Left ventricle myocardium superior (tissue), 1 donor: Measurements from ENCODE around the gene SNX9. TPM values are rescaled to one million over a fixed set of nuclear protein-coding genes. Genes with fewer than 3 reads are reported as not detected.
A peak's percentile ranks its signal among the peaks of the same experiment; 100 is the strongest.
"Not testable (repeated sequence)": the region's sequence is repeated elsewhere in the genome, so short reads cannot be mapped to it uniquely, and the experiment has no call there.

Experiments used
- ATAC-seq: fragments of 200-7000 bp; cut with Tn5 transposase; one replicate; pipeline ENCODE4 v1.9.1; 2020; ENCODE audit warnings: mild to moderate bottlenecking, moderate library complexity
- DNase-seq: peaks from one replicate; pipeline ENCODE4 v3.0.0-alpha.2; 2020
- intact Hi-C: fragments of 100-400 bp; cut with micrococcal nuclease; formaldehyde crosslinking; loops from one replicate; pipeline ENCODE4 v1.11.0; 2022
- total RNA-seq: library from RNA; stranded (reverse); fragmentation: NEBNext Ultra II Directional; extraction: Animal tissue kit (Norgen Biotek cat#: 25700); gene quantifications from one replicate; pipeline ENCODE4 v1.2.1, GENCODE V29; 2021
- donor health status: DM: no; HTN: yes; CAD: no; lungs with severe emphysema.

The SNX9 gene
- total RNA-seq, 1 donor from 2014 or later: 31.6 TPM

- intact Hi-C loops: no loop called here
- ATAC-seq: peak; percentile 42
- no peak for DNase-seq
Observed at GRCh38 chr6:157850030-157850429, 27.0 kb downstream of the SNX9 start.

- intact Hi-C loops: no loop called here
- DNase-seq (no peak), ATAC-seq (no peak)
Observed at GRCh38 chr6:157853018-157853805, 30.2 kb downstream of the SNX9 start.

DNA sequence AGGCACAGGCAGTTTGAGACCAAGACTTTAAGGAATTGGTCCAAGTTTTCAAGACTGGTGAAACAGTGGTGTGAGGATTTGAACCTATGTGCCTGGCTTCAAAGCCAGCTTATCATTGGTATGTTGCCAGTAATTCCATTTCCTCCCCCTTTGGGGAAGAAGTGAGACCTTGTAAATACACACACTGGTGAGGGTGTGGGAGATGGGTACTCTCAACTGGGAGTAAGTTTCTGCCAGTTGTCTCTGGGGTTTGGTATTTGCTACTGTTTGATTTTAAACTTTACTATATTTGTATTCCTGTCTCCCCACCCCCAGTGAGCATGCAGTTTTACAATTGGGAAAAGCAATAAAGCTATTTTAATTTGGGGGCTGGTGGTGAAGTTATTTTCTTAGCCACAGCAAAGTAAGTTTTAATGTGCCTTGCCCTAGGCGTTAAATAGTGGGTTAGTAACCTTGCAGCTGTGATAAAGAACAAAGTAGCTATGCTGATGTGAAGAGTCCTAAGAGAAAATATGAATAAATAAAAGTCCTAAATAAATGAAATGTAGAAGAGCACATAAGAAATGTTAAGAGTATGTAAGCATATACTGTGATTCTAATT is 31.0 kb downstream of the SNX9 start:
- intact Hi-C loops: no loop called here
- ATAC-seq (no peak), DNase-seq (no peak)

GRCh38 chr6:157855325-157855724 is 32.3 kb downstream of the SNX9 start:
- intact Hi-C loops: no loop called here
- DNase-seq (no peak), ATAC-seq (no peak)

GRCh38 chr6:157855804-157856203 is 32.8 kb downstream of the SNX9 start:
- intact Hi-C loops, ATAC-seq, DNase-seq: not testable (repeated sequence)

- ATAC-seq, DNase-seq, intact Hi-C loops: not testable (repeated sequence)
Observed at GRCh38 chr6:157858664-157859063, 35.6 kb downstream of the SNX9 start.

- ATAC-seq: no peak
- no peak for DNase-seq
- intact Hi-C loops: no loop called here
Observed at GRCh38 chr6:157859775-157860504, 36.9 kb downstream of the SNX9 start.

GRCh38 chr6:157860505-157860991 is 37.5 kb downstream of the SNX9 start:
- DNase-seq: no peak
- intact Hi-C loops: no loop called here
- ATAC-seq: peak; percentile 13

- ATAC-seq: no peak
Observed at GRCh38 chr6:157861184-157861583, 38.1 kb downstream of the SNX9 start.

GRCh38 chr6:157861814-157862213 is 38.8 kb downstream of the SNX9 start:
- DNase-seq: no peak
- intact Hi-C loops: no loop called here
- ATAC-seq: peak; percentile 57

More at GRCh38 chr6:157861184-157861583, 38.1 kb downstream of the SNX9 start:
- DNase-seq: no peak
- intact Hi-C loops: no loop called here

DNA sequence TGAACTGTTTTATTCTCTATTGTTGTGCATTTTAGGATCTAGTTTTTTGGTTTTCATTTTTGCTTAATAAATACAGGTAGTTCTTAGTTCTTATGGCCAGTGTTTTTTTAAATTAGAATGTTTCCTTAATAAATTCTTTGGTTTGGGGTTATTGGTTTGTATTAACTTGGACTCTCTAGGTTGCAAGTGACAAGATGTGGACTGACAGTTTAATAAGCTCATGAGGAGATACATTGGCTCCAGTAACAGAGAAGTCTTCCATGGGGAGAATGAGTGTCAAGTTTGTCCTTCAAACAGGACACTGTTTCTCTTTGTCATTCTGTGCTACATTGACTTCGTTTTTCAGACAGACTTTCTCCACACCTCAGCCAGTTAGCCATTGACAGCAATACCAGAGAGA is 39.7 kb downstream of the SNX9 start:
- DNase-seq: no peak
- intact Hi-C loops: no loop called here
- no peak for ATAC-seq

DNA sequence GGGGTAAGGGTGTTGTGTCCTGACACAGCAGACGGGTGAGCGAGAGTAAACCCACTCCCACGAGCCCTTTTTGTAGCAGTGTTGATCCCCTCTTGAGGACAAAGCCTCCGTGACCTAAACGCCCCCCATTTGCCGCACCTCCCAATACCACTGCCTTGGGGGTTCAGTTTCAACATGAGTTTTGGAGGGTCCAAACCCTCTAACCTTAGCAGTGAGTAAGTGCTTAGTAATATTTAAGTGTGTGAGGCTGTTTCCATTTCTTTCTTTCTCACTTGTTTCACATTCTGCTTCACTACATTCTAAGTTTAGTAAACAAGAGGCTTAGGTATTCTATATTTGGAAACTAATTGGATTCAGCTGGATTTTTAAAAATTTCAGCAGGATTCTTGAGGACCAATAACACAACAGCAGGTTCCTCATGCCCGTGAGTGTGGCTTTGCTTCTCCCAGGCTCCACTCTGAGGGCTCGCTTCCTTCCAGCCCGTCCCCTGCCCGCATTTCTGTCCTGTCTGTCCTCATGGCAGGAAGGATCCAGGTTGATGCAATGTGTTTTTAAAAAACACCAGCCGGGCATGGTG is 41.2 kb downstream of the SNX9 start:
- no peak for ATAC-seq

GRCh38 chr6:157865249-157865648 is 42.2 kb downstream of the SNX9 start:
- no peak for DNase-seq
- intact Hi-C loops: no loop called here
- ATAC-seq: no peak

More for the DNA sequence above, 41.2 kb downstream of the SNX9 start:
- no peak for DNase-seq
- intact Hi-C loops: no loop called here

DNA sequence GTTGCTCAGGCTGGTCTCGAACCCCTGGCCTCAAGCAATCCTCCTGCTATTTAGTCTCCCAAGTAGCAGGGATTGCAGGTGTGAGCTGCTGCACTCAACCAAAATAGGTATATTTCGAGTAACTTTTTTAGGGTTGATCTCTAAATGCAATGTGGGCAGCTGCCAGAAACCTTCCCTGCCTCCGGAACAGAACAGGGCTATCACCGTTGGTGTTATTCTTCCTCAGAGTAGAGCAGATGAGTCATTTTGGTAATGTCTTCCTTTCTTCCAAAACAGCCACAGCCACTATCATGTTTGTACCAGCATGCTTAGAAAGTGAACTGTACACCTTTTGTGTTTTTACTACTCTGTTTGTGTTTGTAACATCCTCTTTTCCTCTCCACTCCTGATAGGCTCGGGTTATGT is 44.1 kb downstream of the SNX9 start:
- DNase-seq (no peak), ATAC-seq (no peak)
- intact Hi-C loops: no loop called here

- no peak for ATAC-seq
- no peak for DNase-seq
- intact Hi-C loops: no loop called here
Observed at GRCh38 chr6:157867981-157868380, 44.9 kb downstream of the SNX9 start.

- no peak for DNase-seq
- intact Hi-C loops: no loop called here
Observed at GRCh38 chr6:157868835-157869234, 45.8 kb downstream of the SNX9 start.

DNA sequence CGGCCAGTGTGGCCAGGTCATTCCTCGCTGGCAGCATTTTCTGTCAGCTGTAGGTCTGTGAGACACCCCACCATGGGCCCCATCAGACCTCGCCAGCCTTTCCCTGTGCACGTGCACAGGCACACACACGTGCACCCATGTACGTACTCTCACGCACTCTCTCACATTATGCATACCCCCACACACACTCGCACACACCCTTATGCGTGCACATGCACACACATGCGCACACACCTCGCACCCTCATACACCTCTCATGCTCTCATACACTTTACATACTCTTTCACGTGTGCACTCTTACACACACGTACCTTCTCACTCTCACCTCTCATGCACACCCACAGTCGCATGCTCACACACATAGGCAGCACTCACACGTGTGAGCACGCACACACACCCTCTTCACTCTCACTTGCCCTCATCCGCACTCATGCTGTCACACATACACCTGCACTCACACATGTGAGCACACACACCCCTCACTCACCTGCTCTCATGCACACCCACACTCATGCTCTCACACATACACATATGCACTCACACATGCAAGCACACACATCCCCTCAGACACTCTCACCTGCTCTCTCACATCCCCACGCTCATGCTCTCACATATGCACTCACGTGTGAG is 46.7 kb downstream of the SNX9 start:
- no peak for DNase-seq
- intact Hi-C loops: no loop called here
- no peak for ATAC-seq

More at GRCh38 chr6:157868835-157869234, 45.8 kb downstream of the SNX9 start:
- ATAC-seq: peak; percentile 45

DNA sequence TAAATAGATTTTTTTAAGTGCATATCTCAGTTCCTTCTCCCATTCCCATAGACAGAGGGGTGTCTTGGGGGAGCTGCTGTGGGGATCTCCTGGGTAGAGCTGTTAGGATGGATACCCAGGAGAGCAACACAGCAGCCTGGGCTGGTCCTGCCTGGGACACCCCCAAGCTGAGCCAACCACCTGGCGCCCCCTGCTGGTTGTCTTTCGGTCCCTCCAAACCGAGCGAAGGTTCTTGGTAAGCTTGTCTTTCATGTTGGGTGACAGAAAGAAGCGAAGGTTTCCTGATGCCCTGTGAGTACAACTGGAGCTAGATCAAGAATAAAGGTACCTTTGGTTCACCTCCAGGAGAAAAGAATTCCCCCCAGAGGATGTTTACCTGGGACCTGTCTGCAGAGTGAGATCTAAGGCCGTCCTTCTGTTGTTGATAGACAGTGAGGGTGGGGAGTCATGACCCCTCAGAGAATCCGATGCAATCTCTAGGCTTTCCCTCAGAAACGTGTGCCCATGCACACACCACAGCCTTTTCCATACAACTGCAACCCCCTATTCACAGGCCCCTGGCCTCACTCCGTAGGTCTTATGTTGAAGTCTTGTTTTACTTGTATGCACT is 50.8 kb downstream of the SNX9 start:
- intact Hi-C loops: no loop called here
- ATAC-seq (peak; percentile 71), DNase-seq (peak; percentile 87)

GRCh38 chr6:157877149-157877548 is 54.1 kb downstream of the SNX9 start:
- intact Hi-C loops: no loop called here
- no peak for DNase-seq
- no peak for ATAC-seq
